ENCODE measurements around the gene CD96.

DNA sequence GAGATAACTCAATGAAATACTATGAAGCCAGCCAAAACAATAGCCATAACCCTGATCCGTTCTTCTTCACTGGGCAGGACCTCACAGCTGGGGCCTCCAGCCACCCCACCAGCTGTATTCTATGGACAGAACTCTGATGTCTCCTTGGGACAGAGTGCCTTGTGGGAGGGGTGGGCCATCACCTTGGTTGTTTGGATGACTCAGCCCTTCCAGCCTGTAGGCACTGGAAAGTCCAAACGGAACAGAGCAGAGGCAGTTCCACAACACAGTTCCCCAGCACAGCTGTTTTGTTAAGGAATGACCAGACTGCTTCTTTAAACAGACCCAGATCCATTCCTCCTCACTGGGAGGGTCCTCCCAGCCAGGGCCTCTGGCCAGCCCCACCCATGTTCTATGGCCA lies 85.1 kb downstream of the CD96 start:
- TF ChIP-seq, protein P1, sequence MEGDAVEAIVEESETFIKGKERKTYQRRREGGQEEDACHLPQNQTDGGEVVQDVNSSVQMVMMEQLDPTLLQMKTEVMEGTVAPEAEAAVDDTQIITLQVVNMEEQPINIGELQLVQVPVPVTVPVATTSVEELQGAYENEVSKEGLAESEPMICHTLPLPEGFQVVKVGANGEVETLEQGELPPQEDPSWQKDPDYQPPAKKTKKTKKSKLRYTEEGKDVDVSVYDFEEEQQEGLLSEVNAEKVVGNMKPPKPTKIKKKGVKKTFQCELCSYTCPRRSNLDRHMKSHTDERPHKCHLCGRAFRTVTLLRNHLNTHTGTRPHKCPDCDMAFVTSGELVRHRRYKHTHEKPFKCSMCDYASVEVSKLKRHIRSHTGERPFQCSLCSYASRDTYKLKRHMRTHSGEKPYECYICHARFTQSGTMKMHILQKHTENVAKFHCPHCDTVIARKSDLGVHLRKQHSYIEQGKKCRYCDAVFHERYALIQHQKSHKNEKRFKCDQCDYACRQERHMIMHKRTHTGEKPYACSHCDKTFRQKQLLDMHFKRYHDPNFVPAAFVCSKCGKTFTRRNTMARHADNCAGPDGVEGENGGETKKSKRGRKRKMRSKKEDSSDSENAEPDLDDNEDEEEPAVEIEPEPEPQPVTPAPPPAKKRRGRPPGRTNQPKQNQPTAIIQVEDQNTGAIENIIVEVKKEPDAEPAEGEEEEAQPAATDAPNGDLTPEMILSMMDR (IDR thresholded peaks at IDR 0.05): no peak
- TF ChIP-seq POLR2AphosphoS5 (IDR thresholded peaks at IDR 0.05) (no peak), POLR2A (IDR thresholded peaks at IDR 0.05) (no peak)

Measured in breast epithelium (tissue), 3 donors.